K562 (cell line): ENCODE measurements around the gene IGSF9.

Experiments used
- BRCA1 ChIP-seq, 2 experiments: fragments of 450-650 bp in 1 of 2; sonication (generic) in 1 of 2; formaldehyde crosslinking in 1 of 2; IDR thresholded peaks; 2 replicates each; pipeline versions ENCODE4 v1.5.0 to v1.6.1; 2017 to 2020; ENCODE audit warnings: mild to moderate bottlenecking in 1 of 2, missing genetic modification reagents in 1 of 2
- CEBPB ChIP-seq: fragments of 450-650 bp; IDR thresholded peaks from 2 replicates; pipeline ENCODE4 v1.6.1; 2016; ENCODE audit warnings: missing genetic modification characterization, missing compliant biosample characterization
- CUX1 ChIP-seq: fragments of 200-800 bp; sonication (Bioruptor generic); IDR thresholded peaks from 2 replicates; pipeline ENCODE4 v1.6.1; 2016; ENCODE audit warnings: missing genetic modification characterization, missing compliant biosample characterization
- HMGXB4 ChIP-seq: sonication (generic); formaldehyde crosslinking; IDR thresholded peaks from 2 replicates; pipeline ENCODE4 v1.8.1; 2023; ENCODE audit warnings: mild to moderate bottlenecking, missing genetic modification reagents
- NFE2 ChIP-seq: IDR thresholded peaks from 2 replicates; pipeline ENCODE4 v1.6.1; 2014; ENCODE audit warnings: antibody characterized with exemption, low read depth
- PKNOX1 ChIP-seq: fragments of 450-650 bp; IDR thresholded peaks from 2 replicates; pipeline ENCODE4 v1.6.1; 2016
- REST ChIP-seq, 2 experiments: fragments of 450-650 bp; formaldehyde crosslinking in 1 of 2; IDR thresholded peaks; 2 replicates each; pipeline versions ENCODE4 v1.4.0 to v1.6.1; 2014 to 2020; ENCODE audit warnings: mild to moderate bottlenecking in 2 of 2, borderline replicate concordance in 1 of 2, low read depth in 1 of 2
- TFAM ChIP-seq: fragments of 250-450 bp; sonication (Bioruptor Pico); conservative IDR thresholded peaks from 2 replicates; pipeline ENCODE4 v1.5.0; 2021; ENCODE audit warnings: mild to moderate bottlenecking, moderate library complexity
- ZNF41 ChIP-seq: fragments of 250-450 bp; sonication (Bioruptor Pico); conservative IDR thresholded peaks from 2 replicates; pipeline ENCODE4 v1.4.0; 2020; ENCODE audit warnings: mild to moderate bottlenecking

GRCh38 chr1:159881622-159882526, 63.5 kb downstream of the IGSF9 start:
- TF ChIP-seq BRCA1 (IDR thresholded peaks at IDR 0.05) (no peak), BRCA1 (CRISPR knock-in tag; IDR thresholded peaks at IDR 0.05) (no peak), ZNF41 (CRISPR knock-in tag) (no peak), CUX1 (CRISPR knock-in tag) (no peak), HMGXB4 (CRISPR knock-in tag) (no peak), CEBPB (tag) (no peak), TFAM (no peak), REST (IDR thresholded peaks at IDR 0.05; ENCODE audit: borderline replicate concordance) (no peak), REST (CRISPR knock-in tag; IDR thresholded peaks at IDR 0.05; ENCODE audit: low read depth) (no peak), PKNOX1 (no peak), NFE2 (no peak)
